ENCODE data around the gene PRG2.
A peak's percentile ranks its signal among the peaks of the same experiment; 100 is the strongest.

The PRG2 gene

GRCh38 chr11:57424137-57424791 is 33.8 kb upstream of the PRG2 start:
- Histone ChIP-seq H3K27me3 (no peaks in the 10 kb centered on the region), H3K4me1 (peaks cover 54 to 83% (median 76%) of the 10 kb centered on the region in 10 experiments), H3K36me3 (peaks cover 54 to 66% (median 63%) of the 10 kb centered on the region in 11 experiments), H4K20me1 (peaks cover 7 to 55% (median 53%) of the 10 kb centered on the region in 11 experiments; a peak in 20 of 22 replicates), H3K9me3 (replicated peaks in 1 of 11) (no peaks in the 10 kb centered on the region), H3K4me2 (peak overlapping the region; percentile 89 to 99 (median 98)), H3K4me3 (peak overlapping the region; percentile 69 to 90 (median 82)), H3K27ac (peak overlapping the region; percentile 88 to 98 (median 97); a peak in 21 of 22 replicates), H3K9ac (peak overlapping the region; percentile 73 to 98 (median 96))
- TF ChIP-seq Cebpa-rat (IDR thresholded peaks at IDR 0.05), result no peak

GRCh38 chr11:57422669-57423068 is 32.2 kb upstream of the PRG2 start:
- Histone ChIP-seq H3K36me3 (peaks cover 70 to 82% (median 79%) of the 10 kb centered on the region in 11 experiments), H3K9me3 (replicated peaks in 1 of 11) (no peaks in the 10 kb centered on the region), H3K4me1 (peaks cover 49 to 92% (median 72%) of the 10 kb centered on the region in 10 experiments), H3K9ac (peak overlapping the region in 4 of 11 experiments; percentile 2 to 46 (median 12); a peak in 4 of 22 replicates), H3K27ac (peak overlapping the region in 9 of 11 experiments; percentile 6 to 97 (median 33); a peak in 9 of 22 replicates), H3K4me2 (peak overlapping the region; percentile 9 to 99 (median 98)), H4K20me1 (peaks cover 17 to 71% (median 69%) of the 10 kb centered on the region in 11 experiments; a peak in 20 of 22 replicates), H3K27me3 (no peaks in the 10 kb centered on the region), H3K4me3 (peak overlapping the region in 2 of 10 experiments; percentile 6 to 69; a peak in 1 of 20 replicates)
- no peak for TF ChIP-seq Cebpa-rat (IDR thresholded peaks at IDR 0.05)

DNA sequence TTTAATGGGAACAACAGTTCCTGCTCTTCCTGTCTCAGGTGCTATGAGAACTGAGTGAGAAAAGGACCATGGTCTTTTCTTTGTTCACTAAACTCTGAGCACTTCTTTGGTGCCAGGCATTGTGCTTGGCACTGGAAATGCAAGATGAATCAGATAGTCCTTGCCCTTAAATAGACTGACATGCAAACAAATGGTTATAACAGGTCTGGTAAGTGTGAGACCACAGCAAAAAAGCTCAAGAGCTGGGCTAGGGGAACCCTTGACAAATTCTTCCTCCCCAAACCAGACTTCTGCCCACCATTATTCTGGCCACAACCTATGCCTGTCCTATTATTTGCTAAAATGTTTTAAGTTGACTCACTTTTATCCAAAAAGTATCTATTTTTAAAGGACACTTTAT is 31.4 kb upstream of the PRG2 start:
- peak overlapping the region in 10 of 11 experiments; percentile 14 to 99 (median 94); a peak in 13 of 22 replicates for H3K4me2 ChIP-seq
- peaks cover 26 to 79% (median 77%) of the 10 kb centered on the region in 11 experiments; a peak in 21 of 22 replicates for H4K20me1 ChIP-seq

DNA sequence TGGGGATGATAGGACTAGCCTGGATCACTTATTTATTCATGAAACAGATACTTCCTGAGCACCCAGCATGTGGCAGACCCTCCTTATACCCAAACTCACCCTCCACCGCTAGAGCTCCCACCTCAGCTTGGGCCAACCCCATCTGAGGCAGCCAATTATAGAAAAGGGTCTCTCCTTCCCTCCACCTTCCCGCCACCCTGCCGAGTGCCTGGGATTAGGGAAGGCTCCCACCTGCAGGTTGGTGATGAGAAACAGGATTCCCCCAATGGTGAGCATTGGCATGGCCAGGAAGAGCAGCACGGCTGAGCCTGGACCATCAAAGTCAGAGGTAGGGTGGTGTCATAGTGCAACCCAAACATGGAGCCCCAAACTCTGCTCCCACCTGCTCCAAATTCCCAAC is 30.6 kb upstream of the PRG2 start:
- Histone ChIP-seq H3K9ac (no peak overlapping the region), H3K27me3 (no peaks in the 10 kb centered on the region), H3K4me1 (peaks cover 44 to 97% (median 66%) of the 10 kb centered on the region in 10 experiments), H3K36me3 (peaks cover 86 to 95% (median 93%) of the 10 kb centered on the region in 11 experiments), H3K27ac (peak overlapping the region in 2 of 11 experiments; percentile 18 to 96; a peak in 3 of 22 replicates), H4K20me1 (peaks cover 32 to 87% (median 85%) of the 10 kb centered on the region in 11 experiments; a peak in 21 of 22 replicates), H3K9me3 (replicated peaks in 1 of 11) (no peaks in the 10 kb centered on the region), H3K4me2 (peak overlapping the region in 9 of 11 experiments; percentile 24 to 99 (median 89); a peak in 12 of 22 replicates), H3K4me3 (no peak overlapping the region)
- no peak for TF ChIP-seq Cebpa-rat (IDR thresholded peaks at IDR 0.05)

More for the DNA sequence above, 31.4 kb upstream of the PRG2 start:
- TF ChIP-seq Cebpa-rat (IDR thresholded peaks at IDR 0.05), result no peak
- Histone ChIP-seq H3K9ac (no peak overlapping the region), H3K36me3 (peaks cover 78 to 90% (median 87%) of the 10 kb centered on the region in 11 experiments), H3K4me3 (no peak overlapping the region), H3K4me1 (peaks cover 42 to 94% (median 66%) of the 10 kb centered on the region in 10 experiments), H3K9me3 (replicated peaks in 1 of 11) (no peaks in the 10 kb centered on the region), H3K27ac (peak overlapping the region in 3 of 11 experiments; percentile 18 to 97 (median 96); a peak in 4 of 22 replicates), H3K27me3 (no peaks in the 10 kb centered on the region)

GRCh38 chr11:57419146-57419545 is 28.7 kb upstream of the PRG2 start:
- peak overlapping the region in 1 of 11 experiments; percentile 18; a peak in 1 of 22 replicates for H3K27ac ChIP-seq
- peaks cover 32 to 94% (median 51%) of the 10 kb centered on the region in 10 experiments for H3K4me1 ChIP-seq
- peaks cover 0 to 10% (median 0%) of the 10 kb centered on the region in 11 experiments; a peak in 1 of 22 replicates for H3K9me3 ChIP-seq (replicated peaks in 1 of 11)
- no peak overlapping the region; a peak in 1 of 22 replicates for H3K9ac ChIP-seq
- H3K27me3 ChIP-seq, result no peaks in the 10 kb centered on the region
- H3K36me3 ChIP-seq, result peaks cover 100% of the 10 kb centered on the region in 11 experiments
- no peak overlapping the region for H3K4me3 ChIP-seq
- peaks cover 42 to 100% (median 93%) of the 10 kb centered on the region in 11 experiments; a peak in 21 of 22 replicates for H4K20me1 ChIP-seq
- H3K4me2 ChIP-seq, result peak overlapping the region in 3 of 11 experiments; percentile 41 to 89 (median 43); a peak in 4 of 22 replicates
- TF ChIP-seq Cebpa-rat (IDR thresholded peaks at IDR 0.05), result no peak

DNA sequence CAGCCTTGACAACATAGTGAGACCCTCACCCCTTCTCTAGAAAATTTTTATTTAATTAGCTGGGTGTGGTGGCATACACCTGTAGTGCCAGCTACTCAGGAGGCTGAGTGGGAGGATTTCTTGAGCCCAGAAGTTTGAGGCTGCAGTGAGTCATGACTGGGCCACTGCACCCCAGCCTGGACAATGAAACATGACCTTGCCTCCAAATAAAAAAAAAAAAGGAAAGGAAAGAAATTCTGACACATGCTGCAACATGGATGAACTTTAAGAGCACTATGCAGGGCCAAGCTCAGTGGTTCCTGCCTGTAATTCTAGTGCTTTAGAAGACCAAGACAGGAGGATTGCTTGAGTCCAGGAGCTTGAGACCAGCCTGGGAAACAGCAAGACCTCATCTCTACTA is 27.7 kb upstream of the PRG2 start:
- Histone ChIP-seq H3K9me3 (replicated peaks in 1 of 11) (peaks cover 0 to 18% (median 0%) of the 10 kb centered on the region in 11 experiments; a peak in 2 of 22 replicates), H3K9ac (no peak overlapping the region), H3K4me2 (peak overlapping the region in 2 of 11 experiments; percentile 12 to 47; a peak in 1 of 22 replicates), H3K27ac (no peak overlapping the region), H4K20me1 (peaks cover 42 to 100% (median 95%) of the 10 kb centered on the region in 11 experiments; a peak in 21 of 22 replicates), H3K36me3 (peaks cover 100% of the 10 kb centered on the region in 11 experiments), H3K4me1 (peaks cover 21 to 91% (median 41%) of the 10 kb centered on the region in 10 experiments), H3K4me3 (no peak overlapping the region), H3K27me3 (no peaks in the 10 kb centered on the region)
- TF ChIP-seq Cebpa-rat (IDR thresholded peaks at IDR 0.05), result no peak

GRCh38 chr11:57417056-57417455 is 26.6 kb upstream of the PRG2 start:
- H3K4me1 ChIP-seq, result peaks cover 11 to 88% (median 31%) of the 10 kb centered on the region in 10 experiments; a peak in 19 of 20 replicates
- peaks cover 100% of the 10 kb centered on the region in 11 experiments for H3K36me3 ChIP-seq
- H3K27ac ChIP-seq, result no peak overlapping the region
- H3K9me3 ChIP-seq (replicated peaks in 1 of 11), result peaks cover 0 to 27% (median 4%) of the 10 kb centered on the region in 11 experiments; a peak in 11 of 22 replicates
- H3K27me3 ChIP-seq, result no peaks in the 10 kb centered on the region
- H4K20me1 ChIP-seq, result peaks cover 42 to 100% (median 95%) of the 10 kb centered on the region in 11 experiments; a peak in 21 of 22 replicates
- peak overlapping the region in 2 of 11 experiments; percentile 12 to 47; a peak in 3 of 22 replicates for H3K4me2 ChIP-seq
- no peak overlapping the region for H3K4me3 ChIP-seq
- 0 out of 22 replicates have a peak overlapping the region, but pooled peaks of 2 of the 11 experiments have one; percentile 1 to 2 for H3K9ac ChIP-seq
- TF ChIP-seq Cebpa-rat (IDR thresholded peaks at IDR 0.05), result no peak

DNA sequence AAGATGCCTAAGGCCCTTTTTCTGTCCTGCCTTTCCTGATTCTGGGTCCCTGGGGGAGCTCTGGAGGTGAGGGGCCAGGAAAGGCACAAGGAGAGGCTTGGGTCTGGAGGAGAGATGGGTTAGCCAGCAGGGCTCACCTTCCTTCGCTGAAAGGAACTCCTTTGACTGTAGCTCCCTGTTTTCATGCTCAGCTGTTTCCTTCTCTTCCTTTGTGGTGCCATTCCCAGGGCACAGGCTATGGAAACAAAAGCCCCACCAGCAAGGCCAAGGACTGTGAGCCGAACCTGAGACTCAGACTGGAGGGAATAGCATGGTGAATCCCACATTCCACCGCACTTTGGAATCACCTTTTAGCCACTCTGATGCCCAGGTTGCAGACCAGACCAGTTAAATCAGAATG is 26.0 kb upstream of the PRG2 start:
- Histone ChIP-seq H4K20me1 (peaks cover 41 to 100% (median 90%) of the 10 kb centered on the region in 11 experiments; a peak in 21 of 22 replicates), H3K4me3 (no peak overlapping the region), H3K4me1 (peaks cover 8 to 84% (median 26%) of the 10 kb centered on the region in 10 experiments; a peak in 15 of 20 replicates), H3K27ac (no peak overlapping the region), H3K36me3 (peaks cover 99 to 100% (median 100%) of the 10 kb centered on the region in 11 experiments), H3K27me3 (no peaks in the 10 kb centered on the region), H3K9me3 (replicated peaks in 1 of 11) (peaks cover under 1 to 29% (median 8%) of the 10 kb centered on the region in 11 experiments; a peak in 18 of 22 replicates), H3K9ac (no peak overlapping the region), H3K4me2 (peak overlapping the region in 2 of 11 experiments; percentile 12 to 47; a peak in 2 of 22 replicates)
- no peak for TF ChIP-seq Cebpa-rat (IDR thresholded peaks at IDR 0.05)

All from BLaER1 treated with 17β-estradiol and CSF1 and Interleukin-3, amounts not matched to agents 10 nM and 100 nM (cell line).